CD4-positive, alpha-beta T cell treated with Interleukin-4 for 4 hours (primary cell): ENCODE data around the gene ANKRD13C.

Experiments used
- DNase-seq: peaks from one replicate; pipeline ENCODE4 v3.0.0-alpha.2; 2020

The ANKRD13C gene

GRCh38 chr1:70290218-70290617 lies 64.3 kb downstream of the ANKRD13C start:
- DNase-seq, result no peak

GRCh38 chr1:70288166-70288565 lies 66.4 kb downstream of the ANKRD13C start:
- no peak for DNase-seq

GRCh38 chr1:70286453-70286852 lies 68.1 kb downstream of the ANKRD13C start:
- DNase-seq, result no peak

- DNase-seq, result no peak
Measured at GRCh38 chr1:70284366-70284765, 70.2 kb downstream of the ANKRD13C start.

GRCh38 chr1:70278710-70279109 lies 75.8 kb downstream of the ANKRD13C start:
- DNase-seq, result no peak

GRCh38 chr1:70277875-70278274 lies 76.6 kb downstream of the ANKRD13C start:
- no peak for DNase-seq

- no peak for DNase-seq
Measured at GRCh38 chr1:70265946-70266345, 88.6 kb downstream of the ANKRD13C start.

- DNase-seq, result no peak
Measured at GRCh38 chr1:70264839-70265238, 89.7 kb downstream of the ANKRD13C start.

GRCh38 chr1:70256664-70257063 lies 97.9 kb downstream of the ANKRD13C start:
- no peak for DNase-seq

- no peak for DNase-seq
Measured at GRCh38 chr1:70248729-70249128, 105.8 kb downstream of the ANKRD13C start.

GRCh38 chr1:70247768-70248167 lies 106.8 kb downstream of the ANKRD13C start:
- DNase-seq, result no peak

- DNase-seq, result no peak
Measured at GRCh38 chr1:70247122-70247521, 107.4 kb downstream of the ANKRD13C start.

- no peak for DNase-seq
Measured at GRCh38 chr1:70239940-70240339, 114.6 kb downstream of the ANKRD13C start.

GRCh38 chr1:70234733-70235132 lies 119.8 kb downstream of the ANKRD13C start:
- DNase-seq, result no peak

GRCh38 chr1:70231475-70231874 lies 123.0 kb downstream of the ANKRD13C start:
- no peak for DNase-seq

- DNase-seq, result no peak
Measured at GRCh38 chr1:70228670-70229069, 125.9 kb downstream of the ANKRD13C start.

- peak; percentile 14 for DNase-seq
Measured at GRCh38 chr1:70227439-70227838, 127.1 kb downstream of the ANKRD13C start.

GRCh38 chr1:70224954-70225353 lies 129.6 kb downstream of the ANKRD13C start:
- DNase-seq, result no peak

GRCh38 chr1:70222716-70223235 lies 131.7 kb downstream of the ANKRD13C start:
- DNase-seq, result no peak

- DNase-seq, result peak; percentile 96
Measured at GRCh38 chr1:70221238-70222121, 133.0 kb downstream of the ANKRD13C start, which contains the start of gene SRSF11. Gene SRSF11 (plus strand): TSS chr1:70221380. CDS start chr1:70221637, 257 bp downstream.

- no peak for DNase-seq
Measured at GRCh38 chr1:70220517-70221237, 133.8 kb downstream of the ANKRD13C start.

- no peak for DNase-seq
Measured at GRCh38 chr1:70220015-70220414, 134.5 kb downstream of the ANKRD13C start.

GRCh38 chr1:70211541-70211940 lies 143.0 kb downstream of the ANKRD13C start:
- no peak for DNase-seq

- DNase-seq, result peak; percentile 4
Measured at GRCh38 chr1:70210820-70211219, 143.7 kb downstream of the ANKRD13C start.
